Measurements from ENCODE around the gene ARPIN.
"Not testable (repeated sequence)": the region's sequence is repeated elsewhere in the genome, so short reads cannot be mapped to it uniquely, and the experiment has no call there.

ARPIN gene

GRCh38 chr15:89912674-89913396 is at the start of gene ARPIN:
Gene ARPIN, minus strand, starts transcription at chr15:89912952. Its CDS starts 117 bp downstream, at chr15:89912835.
- DNase-seq: no peak

GRCh38 chr15:89958107-89958805 is 45.5 kb upstream of the ARPIN start:
- no peak for DNase-seq

- DNase-seq: not testable (repeated sequence)
These were observed 42.8 kb upstream of the ARPIN start for GRCh38 chr15:89955449-89955998.

- no peak for DNase-seq
These were observed 41.8 kb upstream of the ARPIN start for GRCh38 chr15:89954541-89954940.

- no peak for DNase-seq
These were observed 36.0 kb upstream of the ARPIN start for GRCh38 chr15:89948796-89949195.

GRCh38 chr15:89947385-89947784 is 34.6 kb upstream of the ARPIN start:
- no peak for DNase-seq

GRCh38 chr15:89946681-89947299 is 34.0 kb upstream of the ARPIN start:
- DNase-seq: no peak

- DNase-seq: not testable (repeated sequence)
These were observed 31.0 kb upstream of the ARPIN start for GRCh38 chr15:89943721-89944120.

- no peak for DNase-seq
These were observed 27.2 kb upstream of the ARPIN start for GRCh38 chr15:89939910-89940309.

GRCh38 chr15:89939377-89939776 is 26.6 kb upstream of the ARPIN start:
- not testable (repeated sequence) for DNase-seq

- no peak for DNase-seq
These were observed 24.9 kb upstream of the ARPIN start for GRCh38 chr15:89937365-89938350.

GRCh38 chr15:89936786-89937265 is 24.1 kb upstream of the ARPIN start:
- no peak for DNase-seq

GRCh38 chr15:89936051-89936785 is 23.5 kb upstream of the ARPIN start:
- no peak for DNase-seq

GRCh38 chr15:89932880-89933279 is 20.1 kb upstream of the ARPIN start:
- no peak for DNase-seq

- no peak for DNase-seq
These were observed 15.7 kb upstream of the ARPIN start for GRCh38 chr15:89928421-89928820.

- DNase-seq: no peak
These were observed 13.4 kb upstream of the ARPIN start for GRCh38 chr15:89926158-89926557.

- no peak for DNase-seq
These were observed 4.8 kb upstream of the ARPIN start for GRCh38 chr15:89917442-89918101.

GRCh38 chr15:89916660-89917059 is 3.9 kb upstream of the ARPIN start:
- no peak for DNase-seq

- DNase-seq: no peak
These were observed 543 bp downstream of the ARPIN start for GRCh38 chr15:89912145-89912673.

- no peak for DNase-seq
These were observed 1.7 kb downstream of the ARPIN start for GRCh38 chr15:89910891-89911626.
